ENCODE measurements around the gene PCID2. TPM values are rescaled to one million over a fixed set of nuclear protein-coding genes. Genes with fewer than 3 reads are reported as not detected.
A peak's percentile ranks its signal among the peaks of the same experiment; 100 is the strongest.

The PCID2 gene
- total and polyA plus RNA-seq, 2 of the 13 experiments (the other 11 are each of a cell fraction or from before 2014, with no cell fraction given): 65.0 to 111 TPM

DNA sequence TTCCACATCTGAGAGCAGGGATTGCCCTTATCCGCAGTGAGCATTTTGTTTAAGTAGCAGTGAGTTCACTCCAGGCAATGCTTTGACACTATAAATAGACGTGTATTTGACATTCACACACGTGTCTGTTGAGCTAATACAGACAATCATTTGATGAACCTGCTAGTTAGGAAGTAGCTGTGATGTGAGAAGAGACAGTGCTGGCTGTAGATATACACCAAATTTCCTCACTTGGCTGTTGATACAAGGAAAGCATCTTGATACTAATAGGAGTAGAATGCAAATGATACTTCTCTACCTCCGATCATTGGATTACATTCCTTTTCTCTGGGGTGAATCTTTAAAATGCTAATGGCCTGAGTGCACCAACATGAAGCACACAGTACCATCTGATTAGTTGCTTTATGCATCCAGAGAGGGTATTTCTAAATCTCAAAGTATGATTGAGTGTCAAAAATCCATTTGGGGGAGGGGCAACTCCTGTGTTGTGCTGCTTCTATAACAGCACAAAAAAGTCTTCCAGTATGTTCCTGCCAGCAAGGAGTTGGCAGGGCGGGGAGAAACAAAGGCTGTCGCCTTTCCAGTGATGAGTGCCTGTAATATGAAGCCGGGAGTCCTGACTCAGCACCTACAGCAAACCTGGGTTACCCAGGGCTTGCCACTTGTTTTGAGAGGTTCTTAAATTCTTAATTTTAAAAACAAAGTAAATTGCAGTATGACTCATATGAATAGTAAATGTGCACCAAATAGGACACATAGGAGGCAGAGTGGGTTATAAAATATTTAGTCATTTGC lies 8.0 kb upstream of the PCID2 start (continued):
- no peak for TF ChIP-seq RAD51 (IDR thresholded peaks at IDR 0.05; ENCODE audit: borderline replicate concordance)
- TF ChIP-seq, protein P1, sequence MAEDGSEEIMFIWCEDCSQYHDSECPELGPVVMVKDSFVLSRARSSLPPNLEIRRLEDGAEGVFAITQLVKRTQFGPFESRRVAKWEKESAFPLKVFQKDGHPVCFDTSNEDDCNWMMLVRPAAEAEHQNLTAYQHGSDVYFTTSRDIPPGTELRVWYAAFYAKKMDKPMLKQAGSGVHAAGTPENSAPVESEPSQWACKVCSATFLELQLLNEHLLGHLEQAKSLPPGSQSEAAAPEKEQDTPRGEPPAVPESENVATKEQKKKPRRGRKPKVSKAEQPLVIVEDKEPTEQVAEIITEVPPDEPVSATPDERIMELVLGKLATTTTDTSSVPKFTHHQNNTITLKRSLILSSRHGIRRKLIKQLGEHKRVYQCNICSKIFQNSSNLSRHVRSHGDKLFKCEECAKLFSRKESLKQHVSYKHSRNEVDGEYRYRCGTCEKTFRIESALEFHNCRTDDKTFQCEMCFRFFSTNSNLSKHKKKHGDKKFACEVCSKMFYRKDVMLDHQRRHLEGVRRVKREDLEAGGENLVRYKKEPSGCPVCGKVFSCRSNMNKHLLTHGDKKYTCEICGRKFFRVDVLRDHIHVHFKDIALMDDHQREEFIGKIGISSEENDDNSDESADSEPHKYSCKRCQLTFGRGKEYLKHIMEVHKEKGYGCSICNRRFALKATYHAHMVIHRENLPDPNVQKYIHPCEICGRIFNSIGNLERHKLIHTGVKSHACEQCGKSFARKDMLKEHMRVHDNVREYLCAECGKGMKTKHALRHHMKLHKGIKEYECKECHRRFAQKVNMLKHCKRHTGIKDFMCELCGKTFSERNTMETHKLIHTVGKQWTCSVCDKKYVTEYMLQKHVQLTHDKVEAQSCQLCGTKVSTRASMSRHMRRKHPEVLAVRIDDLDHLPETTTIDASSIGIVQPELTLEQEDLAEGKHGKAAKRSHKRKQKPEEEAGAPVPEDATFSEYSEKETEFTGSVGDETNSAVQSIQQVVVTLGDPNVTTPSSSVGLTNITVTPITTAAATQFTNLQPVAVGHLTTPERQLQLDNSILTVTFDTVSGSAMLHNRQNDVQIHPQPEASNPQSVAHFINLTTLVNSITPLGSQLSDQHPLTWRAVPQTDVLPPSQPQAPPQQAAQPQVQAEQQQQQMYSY (CRISPR knock-in tag; IDR thresholded peaks at IDR 0.05): no peak
- TF ChIP-seq NCOA5 (CRISPR knock-in tag; IDR thresholded peaks at IDR 0.05): no peak
- TF ChIP-seq CENPT (CRISPR knock-in tag; IDR thresholded peaks at IDR 0.05; ENCODE audit: low read depth): no peak
- TF ChIP-seq MXD3 (CRISPR knock-in tag; IDR thresholded peaks at IDR 0.05): no peak
- TF ChIP-seq SRSF9 (IDR thresholded peaks at IDR 0.05; ENCODE audit: borderline replicate concordance, insufficient read depth, low read depth, low read length, poor library complexity, severe bottlenecking): no peak
- no peak for TF ChIP-seq PCBP1 (IDR thresholded peaks at IDR 0.05; ENCODE audit: borderline replicate concordance, low read depth, low read length)
- TF ChIP-seq, protein P2, sequence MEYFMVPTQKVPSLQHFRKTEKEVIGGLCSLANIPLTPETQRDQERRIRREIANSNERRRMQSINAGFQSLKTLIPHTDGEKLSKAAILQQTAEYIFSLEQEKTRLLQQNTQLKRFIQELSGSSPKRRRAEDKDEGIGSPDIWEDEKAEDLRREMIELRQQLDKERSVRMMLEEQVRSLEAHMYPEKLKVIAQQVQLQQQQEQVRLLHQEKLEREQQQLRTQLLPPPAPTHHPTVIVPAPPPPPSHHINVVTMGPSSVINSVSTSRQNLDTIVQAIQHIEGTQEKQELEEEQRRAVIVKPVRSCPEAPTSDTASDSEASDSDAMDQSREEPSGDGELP (IDR thresholded peaks at IDR 0.05; ENCODE audit: borderline replicate concordance, low read depth): no peak
- TF ChIP-seq HNRNPH1 (optimal IDR thresholded peaks at IDR 0.05; ENCODE audit: low read depth, low read length): no peak
- no peak for TF ChIP-seq ZNF484 (CRISPR knock-in tag; IDR thresholded peaks at IDR 0.05; ENCODE audit: borderline replicate concordance, low read depth)
- 0 out of 2 replicates have a peak, but pooled peaks have one; percentile 13 for TF ChIP-seq RARA (CRISPR knock-in tag; IDR thresholded peaks at IDR 0.05)
- no peak for TF ChIP-seq ZNF362 (CRISPR knock-in tag; IDR thresholded peaks at IDR 0.05; ENCODE audit: borderline replicate concordance)
- TF ChIP-seq TGIF2 (CRISPR knock-in tag; IDR thresholded peaks at IDR 0.05): peak; percentile 92
- no peak for TF ChIP-seq ATF4 (CRISPR knock-in tag; IDR thresholded peaks at IDR 0.05)
- no peak for TF ChIP-seq ZSCAN21 (CRISPR knock-in tag; IDR thresholded peaks at IDR 0.05; ENCODE audit: borderline replicate concordance)
- TF ChIP-seq ZNF232 (CRISPR knock-in tag; IDR thresholded peaks at IDR 0.05; ENCODE audit: borderline replicate concordance): no peak

Data from HepG2 (cell line).